H9 (cell line): ENCODE data around the gene FAM13A. TPM values are rescaled to one million over a fixed set of nuclear protein-coding genes. Genes with fewer than 3 reads are reported as not detected.

Source experiments
- DNase-seq: peaks from one replicate; pipeline ENCODE4 v3.0.0-alpha.2; 2017
- H2AFZ ChIP-seq: one replicate; pipeline ENCODE4 v1.6.1; 2013; ENCODE audit warnings: mild to moderate bottlenecking, low read length, control low read depth, moderate library complexity
- H2AK5ac ChIP-seq: 2 replicates; pipeline ENCODE4 v1.6.1; 2013; ENCODE audit warnings: low read length, control low read depth, mixed read lengths; ENCODE audit not compliant: insufficient read length
- H2BK120ac ChIP-seq: one replicate; pipeline ENCODE4 v1.6.1; 2013; ENCODE audit warnings: low read depth, mild to moderate bottlenecking, low read length, control low read depth, inconsistent platforms; ENCODE audit not compliant: poor library complexity, severe bottlenecking
- H2BK12ac ChIP-seq: 2 replicates; pipeline ENCODE4 v1.6.1; 2013; ENCODE audit warnings: low read length, control low read depth, mixed read lengths, low read depth; ENCODE audit not compliant: insufficient read length
- H2BK15ac ChIP-seq: 2 replicates; pipeline ENCODE4 v1.6.1; 2013; ENCODE audit warnings: low read depth, low read length, control low read depth
- H2BK20ac ChIP-seq: one replicate; pipeline ENCODE4 v1.6.1; 2013; ENCODE audit warnings: low read depth, mild to moderate bottlenecking, low read length, control low read depth, inconsistent platforms; ENCODE audit not compliant: poor library complexity, severe bottlenecking
- H2BK5ac ChIP-seq: 2 replicates; pipeline ENCODE4 v1.6.1; 2013; ENCODE audit warnings: low read length, control low read depth, mixed read lengths; ENCODE audit not compliant: insufficient read length
- H3K14ac ChIP-seq: 2 replicates; pipeline ENCODE4 v1.6.1; 2013; ENCODE audit warnings: low read length, control low read depth; ENCODE audit not compliant: insufficient read depth
- H3K18ac ChIP-seq: 2 replicates; pipeline ENCODE4 v1.6.1; 2013; ENCODE audit warnings: low read depth, mild to moderate bottlenecking, mixed read lengths, low read length, control low read depth; ENCODE audit not compliant: insufficient read length
- H3K23ac ChIP-seq: 2 replicates; pipeline ENCODE4 v1.6.1; 2013; ENCODE audit warnings: low read length, control low read depth, mixed read lengths, low read depth; ENCODE audit not compliant: insufficient read length
- H3K23me2 ChIP-seq: 2 replicates; pipeline ENCODE4 v1.6.1; 2013; ENCODE audit warnings: low read depth, mild to moderate bottlenecking, mixed read lengths, low read length, control low read depth; ENCODE audit not compliant: insufficient read length, poor library complexity, severe bottlenecking
- H3K27ac ChIP-seq: 2 replicates; pipeline ENCODE4 v1.5.1; 2013; ENCODE audit warnings: low read length, control low read depth, mixed read lengths, low read depth; ENCODE audit not compliant: insufficient read length
- H3K27me3 ChIP-seq: 2 replicates; pipeline ENCODE4 v1.6.1; 2013; ENCODE audit warnings: low read length, control low read depth, inconsistent platforms; ENCODE audit not compliant: insufficient read depth
- H3K4ac ChIP-seq: 2 replicates; pipeline ENCODE4 v1.6.1; 2013; ENCODE audit warnings: low read depth, mild to moderate bottlenecking, control low read depth, inconsistent platforms, low read length, moderate library complexity
- H3K4me1 ChIP-seq: 2 replicates; pipeline ENCODE4 v1.6.1; 2013; ENCODE audit warnings: low read length, control low read depth, inconsistent platforms; ENCODE audit not compliant: insufficient read depth
- H3K4me2 ChIP-seq: 2 replicates; pipeline ENCODE4 v1.6.1; 2013; ENCODE audit warnings: low read length, control low read depth, mixed read lengths; ENCODE audit not compliant: insufficient read length, insufficient read depth
- H3K56ac ChIP-seq: 2 replicates; pipeline ENCODE4 v1.6.1; 2013; ENCODE audit warnings: low read depth, mild to moderate bottlenecking, mixed read lengths, low read length, control low read depth; ENCODE audit not compliant: insufficient read length
- H3K79me1 ChIP-seq: 2 replicates; pipeline ENCODE4 v1.6.1; 2013; ENCODE audit warnings: low read depth, mild to moderate bottlenecking, moderate library complexity, low read length, control low read depth, inconsistent platforms; ENCODE audit not compliant: insufficient read depth, poor library complexity, severe bottlenecking
- H3K79me2 ChIP-seq: 2 replicates; pipeline ENCODE4 v1.6.1; 2013; ENCODE audit warnings: low read length, control low read depth, inconsistent platforms; ENCODE audit not compliant: insufficient read depth
- H3K9ac ChIP-seq: 2 replicates; pipeline ENCODE4 v1.6.1; 2013; ENCODE audit warnings: low read length, control low read depth, mixed read lengths; ENCODE audit not compliant: insufficient read length; ENCODE audit errors: extremely low read depth
- H3K9me3 ChIP-seq: one replicate; pipeline ENCODE4 v1.6.1; 2013; ENCODE audit warnings: low read depth, low read length, inconsistent platforms; ENCODE audit not compliant: control insufficient read depth
- H3T11ph ChIP-seq: one replicate; pipeline ENCODE4 v1.6.1; 2013; ENCODE audit warnings: mild to moderate bottlenecking, low read length, control low read depth, inconsistent platforms
- H4K20me1 ChIP-seq: one replicate; pipeline ENCODE4 v1.6.1; 2013; ENCODE audit not compliant: control insufficient read depth, insufficient read length, insufficient read depth
- H4K5ac ChIP-seq: 2 replicates; pipeline ENCODE4 v1.6.1; 2013; ENCODE audit warnings: low read depth, mild to moderate bottlenecking, mixed read lengths, low read length, control low read depth; ENCODE audit not compliant: insufficient read length
- H4K8ac ChIP-seq: replicated peaks from 2 replicates; pipeline ENCODE4 v1.6.1; 2013; ENCODE audit warnings: low read length, control low read depth, mixed read lengths, low read depth; ENCODE audit not compliant: insufficient read length
- H4K91ac ChIP-seq: 2 replicates; pipeline ENCODE4 v1.6.1; 2013; ENCODE audit warnings: low read depth, mild to moderate bottlenecking, moderate library complexity, mixed read lengths, low read length, control low read depth; ENCODE audit not compliant: insufficient read length
- H3K27ac Mint-ChIP-seq, 3 experiments: 2 replicates in 2 of 3; 3 replicates in 1 of 3; pipeline ENCODE4 v1.8.0; 2020 to 2021; ENCODE audit warnings: mixed read lengths in 3 of 3, mild to moderate bottlenecking in 1 of 3, moderate library complexity in 1 of 3
- H3K27me3 Mint-ChIP-seq: 2 replicates; pipeline ENCODE4 v1.8.0; 2021; ENCODE audit warnings: low read depth, mild to moderate bottlenecking, moderate library complexity, mixed read lengths
- H3K36me3 Mint-ChIP-seq, 3 experiments: 2 replicates in 2 of 3; 3 replicates in 1 of 3; pipeline ENCODE4 v1.8.0; 2020 to 2021; ENCODE audit warnings: low read depth in 3 of 3, mixed read lengths in 3 of 3; ENCODE audit not compliant: insufficient read depth in 1 of 3
- H3K4me1 Mint-ChIP-seq, 2 experiments: 2 replicates each; pipeline ENCODE4 v1.8.0; 2020; ENCODE audit warnings: mixed read lengths in 2 of 2
- H3K4me3 Mint-ChIP-seq, 2 experiments: 2 replicates in 1 of 2; 3 replicates in 1 of 2; pipeline ENCODE4 v1.8.0; 2020 to 2021; ENCODE audit warnings: mild to moderate bottlenecking in 2 of 2, mixed read lengths in 2 of 2, moderate library complexity in 1 of 2
- H3K9me3 Mint-ChIP-seq, 2 experiments: 2 replicates in 1 of 2; 3 replicates in 1 of 2; pipeline ENCODE4 v1.8.0; 2020; ENCODE audit warnings: mild to moderate bottlenecking in 2 of 2, mixed read lengths in 2 of 2, moderate library complexity in 1 of 2
- CTCF ChIP-seq: fragments of 200-600 bp; sonication (generic); conservative IDR thresholded peaks from 3 replicates; pipeline ENCODE4 v1.8.0; 2021; ENCODE audit warnings: antibody characterized with exemption, mild to moderate bottlenecking
- WGBS: extraction: QIAGEN DNeasy Blood & Tissue Kit; methylation state at CpG from one replicate; pipeline ENCODE4 v1.1.7; 2013; ENCODE audit warnings: missing lambda C conversion rate, low lambda C conversion rate, mixed read lengths; ENCODE audit not compliant: insufficient read length; ENCODE audit errors: extremely low coverage; 5-methylcytosine and 5-hydroxymethylcytosine counted together
- total RNA-seq: library from RNA; stranded (reverse); gene quantifications from 2 replicates; pipeline ENCODE4 v1.2.1, GENCODE V29; 2021

FAM13A gene
- total RNA-seq, 1 experiment from 2014 or later, result 12.7 TPM

GRCh38 chr4:88743696-88744095, 313.3 kb downstream of the FAM13A start:
- no peak overlapping the region for H2BK20ac ChIP-seq
- H4K20me1 ChIP-seq, result no peaks in the 10 kb centered on the region
- no peak for DNase-seq
- H3K9ac ChIP-seq, result no peak overlapping the region
- no peaks in the 10 kb centered on the region for H3K23me2 ChIP-seq
- Mint-ChIP-seq H3K36me3 (peaks cover 10 to 25% (median 18%) of the 10 kb centered on the region in 3 experiments; a peak in 6 of 7 replicates), H3K27me3 (no peaks in the 10 kb centered on the region), H3K27ac (no peak overlapping the region), H3K9me3 (no peaks in the 10 kb centered on the region), H3K4me3 (no peak overlapping the region), H3K4me1 (peaks cover 17 to 26% of the 10 kb centered on the region in 2 experiments)
- H3K56ac ChIP-seq, result no peak overlapping the region
- H3K4me1 ChIP-seq, result peaks cover 3% of the 10 kb centered on the region; the same call in 1 of the 2 replicates
- no peaks in the 10 kb centered on the region for H3K79me1 ChIP-seq
- H4K91ac ChIP-seq, result no peak overlapping the region
- no peak overlapping the region for H2AK5ac ChIP-seq
- no peak overlapping the region for H3K14ac ChIP-seq
- H2BK5ac ChIP-seq, result no peak overlapping the region
- H3K9me3 ChIP-seq, result no peaks in the 10 kb centered on the region
- H2BK15ac ChIP-seq, result no peak overlapping the region
- H4K8ac ChIP-seq, result no peak overlapping the region
- H3K18ac ChIP-seq, result no peak overlapping the region
- H2AFZ ChIP-seq, result no peak overlapping the region
- no peak overlapping the region for H3K23ac ChIP-seq
- H3K4me2 ChIP-seq, result no peak overlapping the region
- no peak overlapping the region for H3K4ac ChIP-seq
- no peak overlapping the region for H2BK120ac ChIP-seq
- H3K27ac ChIP-seq, result no peak overlapping the region
- H2BK12ac ChIP-seq, result no peak overlapping the region
- TF ChIP-seq CTCF, result no peak
- no CpG with 5 or more reads among the region's 3 CpGs for WGBS
- H4K5ac ChIP-seq, result no peak overlapping the region
- no peaks in the 10 kb centered on the region for H3K27me3 ChIP-seq
- no peak overlapping the region for H3T11ph ChIP-seq
- no peaks in the 10 kb centered on the region for H3K79me2 ChIP-seq
